Stimulated activated CD8-positive, alpha-beta memory T cell treated with anti-CD3 and anti-CD28 coated beads, Interleukin-12 subunit alpha, Interleukin-12 subunit beta, amount 100 ng/mL, for 1 hour (primary cell): ENCODE results near the gene PPP3CB.

Experiments used
- DNase-seq: peaks from one replicate; pipeline ENCODE4 v3.0.0-alpha.2; 2020; ENCODE audit warnings: low read depth

PPP3CB gene

DNA sequence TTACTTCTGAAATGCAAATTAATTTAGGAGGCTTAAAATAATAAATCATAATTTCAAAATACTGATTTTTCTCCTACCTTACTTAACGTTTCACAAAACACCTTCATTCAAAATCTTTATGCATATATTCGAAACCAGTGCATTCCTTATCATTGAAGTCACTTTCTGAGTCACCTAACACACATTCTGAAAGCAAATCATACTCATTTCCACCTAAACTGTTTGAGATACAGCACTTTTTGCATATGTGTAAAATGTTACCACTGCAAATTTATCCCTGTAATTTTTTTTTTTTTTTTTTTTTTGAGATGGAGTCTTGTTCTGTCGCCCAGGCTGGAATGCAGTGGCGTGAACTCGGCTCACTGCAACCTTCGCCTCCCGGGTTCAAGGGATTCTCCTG is 15.7 kb downstream of the PPP3CB start:
- DNase-seq, result no peak

DNA sequence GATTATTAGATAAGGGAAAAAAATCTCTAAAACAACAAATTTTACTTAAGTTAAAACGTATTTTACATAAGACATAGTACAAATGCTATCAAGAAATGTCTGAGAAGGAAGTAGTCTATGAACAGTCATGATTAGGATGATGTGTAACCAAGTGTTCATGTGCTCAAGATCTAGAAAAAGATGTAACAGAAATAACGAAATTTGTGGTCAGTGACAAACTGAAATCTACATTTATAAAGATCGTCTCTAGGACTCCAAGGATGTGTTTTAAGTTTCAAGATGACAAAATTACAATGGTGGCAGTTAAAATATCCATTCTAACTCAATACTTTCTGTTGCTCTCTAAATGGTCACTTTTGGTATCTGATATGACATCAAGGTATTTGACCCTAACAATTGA is 17.2 kb downstream of the PPP3CB start:
- DNase-seq, result no peak

DNA sequence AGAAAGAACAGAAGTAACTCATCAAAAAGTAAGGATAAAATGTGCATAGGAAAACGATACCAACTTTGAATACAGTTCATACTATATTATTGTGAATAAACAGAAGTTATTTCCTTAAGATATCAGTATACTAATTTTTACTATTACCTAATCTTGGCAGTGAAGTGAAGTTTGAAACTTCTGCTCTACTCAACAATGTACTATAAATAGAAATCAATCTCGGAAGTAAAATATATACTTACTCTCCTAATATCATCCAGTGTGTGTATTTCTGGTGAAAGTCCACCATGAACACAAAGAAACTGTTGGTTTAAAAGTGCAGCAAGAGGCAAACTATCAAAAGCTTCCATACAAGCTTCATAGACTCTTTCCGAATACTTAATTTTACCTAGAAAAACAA is 24.6 kb downstream of the PPP3CB start:
- no peak for DNase-seq

DNA sequence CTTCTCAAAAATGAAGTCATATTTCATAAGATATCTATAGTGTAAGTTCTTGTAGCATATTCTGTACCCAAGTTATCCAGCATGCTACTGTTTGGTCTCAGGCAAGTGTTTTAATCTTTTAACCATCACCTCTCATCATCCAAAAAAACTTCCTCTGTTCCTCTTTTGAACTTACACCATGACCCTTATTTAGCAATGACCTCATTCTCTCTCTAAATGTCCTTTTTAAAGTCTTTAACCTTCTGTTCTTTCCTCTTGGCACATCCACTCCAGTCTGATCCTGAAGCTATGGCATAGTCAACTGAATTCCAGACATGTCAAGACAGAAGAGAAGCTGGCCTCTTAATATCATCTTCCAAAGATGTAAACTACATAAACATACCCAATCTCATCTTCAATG is 26.2 kb downstream of the PPP3CB start:
- DNase-seq, result no peak

- no peak for DNase-seq
Measured at GRCh38 chr10:73467206-73467605, 28.6 kb downstream of the PPP3CB start.

- no peak for DNase-seq
Measured at GRCh38 chr10:73465978-73466726, 29.7 kb downstream of the PPP3CB start.

- DNase-seq, result no peak
Measured at GRCh38 chr10:73460897-73461296, 34.9 kb downstream of the PPP3CB start.

DNA sequence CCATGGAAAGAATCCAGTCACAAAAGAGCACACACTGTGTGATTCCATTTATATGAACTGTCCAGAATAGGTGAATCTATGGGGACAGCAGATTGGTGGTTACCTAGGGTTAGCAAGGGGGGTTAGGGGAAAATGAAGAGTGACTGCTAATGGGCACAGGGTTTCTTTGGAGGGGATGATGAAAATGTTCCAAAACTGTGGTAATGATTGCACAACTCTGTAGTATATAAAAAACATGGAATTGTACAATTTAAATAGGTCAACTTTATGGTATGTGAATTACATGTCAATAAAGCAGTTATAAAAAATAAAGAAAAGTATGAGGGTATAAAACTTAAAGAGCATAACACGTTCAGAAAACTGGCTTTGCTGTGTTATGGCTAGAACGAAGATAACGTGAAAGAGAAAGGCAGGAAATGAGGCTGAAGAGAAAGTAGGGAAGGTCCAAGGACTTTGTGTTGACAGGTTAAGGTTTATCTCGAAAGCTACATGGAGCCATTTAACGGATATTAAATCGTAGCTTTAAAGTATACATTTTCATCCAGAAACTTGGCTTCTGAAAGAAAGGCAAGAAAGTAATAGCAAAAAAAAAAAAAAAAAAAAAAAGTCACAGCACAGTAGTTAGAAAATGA is 36.0 kb downstream of the PPP3CB start:
- DNase-seq, result no peak

DNA sequence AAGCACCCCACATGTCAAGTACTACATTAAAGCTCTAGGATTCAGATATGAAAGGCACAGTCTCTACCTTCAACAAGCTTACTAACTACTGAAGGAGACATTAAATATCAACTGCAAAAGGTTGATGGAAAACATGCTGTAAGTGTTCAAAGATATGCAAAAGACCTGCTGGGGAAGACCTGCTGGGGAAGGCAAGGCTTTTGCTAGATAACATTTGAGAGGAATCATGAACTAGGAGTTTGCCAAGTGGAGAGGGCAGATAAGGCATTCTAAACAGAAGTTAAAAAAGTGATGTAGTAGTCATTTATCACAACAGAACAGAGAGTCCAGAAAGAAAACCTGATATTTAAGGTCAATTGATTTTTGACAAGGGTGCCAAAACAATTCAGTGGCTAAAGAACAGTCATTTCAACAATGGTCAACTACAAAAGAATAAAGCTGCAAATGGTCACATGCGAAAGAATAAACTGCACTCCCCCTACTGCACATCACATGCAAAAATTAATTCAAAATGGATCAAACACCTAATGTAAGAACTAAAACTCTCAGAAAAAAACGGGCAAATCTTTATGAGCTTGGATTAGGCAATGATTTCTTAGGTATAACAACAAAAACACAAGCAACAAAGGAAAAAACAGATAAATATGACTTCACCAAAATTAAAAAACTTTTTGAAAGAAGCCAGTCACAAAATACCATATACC is 39.5 kb downstream of the PPP3CB start:
- no peak for DNase-seq

GRCh38 chr10:73449113-73449512 is 46.7 kb downstream of the PPP3CB start:
- DNase-seq, result no peak

GRCh38 chr10:73448384-73448783 is 47.4 kb downstream of the PPP3CB start:
- no peak for DNase-seq

DNA sequence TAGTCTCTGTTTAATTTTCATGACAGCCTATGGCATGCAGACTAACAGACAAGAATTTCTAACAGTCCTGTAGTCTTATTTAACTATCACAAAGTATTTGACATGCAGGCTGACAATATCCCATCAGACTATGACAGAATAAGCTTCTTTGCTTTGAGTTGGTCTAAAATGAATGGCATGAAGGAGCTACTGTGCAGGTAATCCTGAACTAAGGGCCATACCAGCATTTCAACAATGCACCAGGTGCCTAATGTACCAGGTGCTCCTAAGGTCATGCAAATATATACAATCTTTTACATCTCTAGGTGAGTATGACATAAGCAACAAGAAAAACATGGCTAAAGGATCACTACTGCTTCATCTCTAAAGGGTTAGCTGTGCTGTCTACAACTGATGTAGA is 48.9 kb downstream of the PPP3CB start:
- DNase-seq, result no peak

DNA sequence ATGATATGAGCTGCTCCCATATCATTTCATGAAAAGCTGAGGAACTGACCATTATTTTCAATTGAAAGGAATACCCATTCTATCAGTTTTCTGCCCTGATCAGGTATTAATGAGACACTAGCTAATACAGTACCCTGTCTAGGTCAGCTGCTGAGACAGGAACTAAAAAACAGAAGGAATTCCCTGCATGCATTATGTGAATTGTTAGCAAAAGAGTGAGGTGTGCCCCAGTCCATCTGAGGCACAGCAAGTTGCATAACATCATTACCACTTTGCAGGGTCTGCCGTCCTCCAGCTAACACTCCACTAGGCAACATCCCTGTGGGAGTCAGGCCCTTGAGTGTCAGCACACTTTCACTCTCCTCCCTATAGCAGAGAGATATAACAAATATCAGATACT is 51.4 kb downstream of the PPP3CB start:
- no peak for DNase-seq

GRCh38 chr10:73439605-73440312 is 56.1 kb downstream of the PPP3CB start:
- DNase-seq, result no peak

GRCh38 chr10:73439055-73439454 is 56.8 kb downstream of the PPP3CB start:
- no peak for DNase-seq

DNA sequence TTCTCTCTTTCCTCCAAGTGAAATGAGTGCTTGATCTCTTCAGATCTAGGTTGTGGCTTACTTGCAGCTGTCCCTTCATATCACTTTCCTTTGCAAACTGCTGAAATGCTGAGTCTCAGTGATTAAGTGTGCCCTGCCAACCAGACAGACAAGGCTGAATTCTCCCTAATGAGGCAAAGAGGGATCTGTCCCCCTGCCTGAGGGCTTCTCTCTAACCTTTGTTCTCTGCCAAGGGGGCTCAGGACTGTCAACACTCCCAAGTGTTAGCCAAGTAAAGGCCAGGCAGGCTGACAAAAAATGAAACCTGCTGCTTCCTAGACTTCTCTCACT is 62.3 kb downstream of the PPP3CB start, which contains the start of gene MSS51:
Gene MSS51, minus strand, starts transcription at position 24 of the 330 bp plus-strand sequence. CDS start 5,277 bp downstream, outside the sequence.
- no peak for DNase-seq

DNA sequence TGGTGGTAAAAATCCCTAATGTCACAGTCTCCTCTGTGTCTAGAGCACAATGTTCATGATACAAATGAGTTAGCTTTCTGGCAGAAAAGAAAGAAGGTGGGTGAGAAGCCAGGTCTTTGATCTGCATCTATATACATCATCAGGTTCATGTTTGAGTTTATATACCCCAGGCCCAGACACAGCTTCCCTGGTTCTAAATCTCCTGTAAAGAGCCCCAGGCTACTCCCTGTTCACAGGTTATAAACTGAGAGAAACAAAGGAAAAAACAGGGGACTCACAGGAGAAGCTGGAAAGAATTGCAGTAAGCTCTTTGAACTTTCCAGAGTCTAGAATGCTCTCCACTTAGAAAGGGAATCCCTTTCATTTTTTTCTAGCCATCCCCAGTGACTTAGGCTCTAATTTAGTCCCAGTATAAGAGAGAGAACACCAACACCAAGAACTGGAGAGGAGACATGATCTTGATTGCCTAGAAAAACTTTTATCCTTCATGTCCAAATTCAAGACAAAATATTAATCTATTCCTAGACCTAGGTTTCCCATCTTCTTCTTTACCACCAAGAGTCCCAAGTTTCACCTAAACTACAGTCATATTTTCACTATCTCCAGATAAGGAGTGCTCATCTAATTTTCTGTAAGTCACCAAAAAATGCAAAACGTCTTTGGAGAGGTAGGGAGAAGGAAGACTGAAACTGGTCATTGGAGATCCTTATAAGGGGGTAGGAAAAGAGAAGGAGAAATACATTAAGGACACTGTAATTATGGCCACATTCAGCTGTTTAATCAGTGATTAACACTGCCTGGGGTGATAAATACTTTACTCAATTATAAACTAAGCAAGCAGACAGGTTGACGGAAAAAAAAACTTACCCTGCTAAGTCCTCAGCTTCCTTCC is 62.9 kb downstream of the PPP3CB start:
- DNase-seq, result no peak

DNA sequence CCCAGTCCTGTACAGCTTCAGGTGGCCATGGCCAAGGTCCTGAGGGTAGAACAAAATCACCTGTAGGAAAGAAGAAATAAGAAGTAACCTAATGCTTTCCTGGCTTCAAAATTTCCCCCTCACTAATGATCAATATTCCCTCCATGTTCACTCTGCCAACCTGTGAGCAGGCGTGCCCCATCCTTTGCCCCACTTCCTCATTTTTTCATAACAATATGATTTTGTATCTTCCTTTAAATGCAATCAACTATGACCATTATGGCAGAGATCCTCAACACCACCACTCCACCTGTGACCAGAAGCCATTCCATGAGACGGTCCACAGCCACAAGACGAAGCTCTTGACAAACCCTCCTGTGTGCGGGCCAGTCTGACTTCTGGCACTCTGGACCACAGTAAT is 69.5 kb downstream of the PPP3CB start:
- DNase-seq, result no peak

GRCh38 chr10:73424478-73424877 is 71.3 kb downstream of the PPP3CB start:
- no peak for DNase-seq

GRCh38 chr10:73423309-73423708 is 72.5 kb downstream of the PPP3CB start:
- no peak for DNase-seq

GRCh38 chr10:73416571-73416970 is 79.3 kb downstream of the PPP3CB start:
- no peak for DNase-seq
